ENCODE data around the gene ERF.

ERF gene

GRCh38 chr19:42235181-42235580, 19.7 kb downstream of the ERF start:
- no peak for DNase-seq

- no peak for DNase-seq
Measured at GRCh38 chr19:42234364-42234763, 20.6 kb downstream of the ERF start.

GRCh38 chr19:42233678-42234292, 21.1 kb downstream of the ERF start:
- DNase-seq, result no peak

GRCh38 chr19:42233106-42233505, 21.8 kb downstream of the ERF start:
- DNase-seq, result no peak

- no peak for DNase-seq
Measured at GRCh38 chr19:42232435-42232834, 22.5 kb downstream of the ERF start.

- no peak for DNase-seq
Measured at GRCh38 chr19:42230571-42230970, 24.4 kb downstream of the ERF start.

GRCh38 chr19:42229855-42230351, 25.0 kb downstream of the ERF start:
- DNase-seq, result peak; percentile 88

GRCh38 chr19:42229301-42229854, 25.6 kb downstream of the ERF start:
- peak; percentile 91 for DNase-seq

- DNase-seq, result peak; percentile 70
Measured at GRCh38 chr19:42228641-42229040, 26.3 kb downstream of the ERF start.

GRCh38 chr19:42226886-42227285, 28.0 kb downstream of the ERF start:
- DNase-seq, result no peak

GRCh38 chr19:42225718-42226292, 29.1 kb downstream of the ERF start:
- no peak for DNase-seq

GRCh38 chr19:42224940-42225717, 29.8 kb downstream of the ERF start:
- no peak for DNase-seq

- DNase-seq, result no peak
Measured at GRCh38 chr19:42220751-42221097, 34.2 kb downstream of the ERF start.

GRCh38 chr19:42219812-42220750, 34.8 kb downstream of the ERF start, which contains the start of gene ZNF526:
Gene ZNF526 (plus strand): TSS chr19:42220312. CDS start chr19:42224404, 4,092 bp downstream.
- DNase-seq, result peak; percentile 98

GRCh38 chr19:42217520-42218437, 37.1 kb downstream of the ERF start, which contains the start of gene DEDD2:
Gene DEDD2 (minus strand): TSS chr19:42217677. CDS start chr19:42217007, 670 bp downstream.
- peak; percentile 97 for DNase-seq

- peak; percentile 46 for DNase-seq
Measured at GRCh38 chr19:42216653-42217519, 38.0 kb downstream of the ERF start.

GRCh38 chr19:42214810-42215485, 40.0 kb downstream of the ERF start:
- DNase-seq, result no peak

GRCh38 chr19:42212886-42213285, 42.0 kb downstream of the ERF start:
- no peak for DNase-seq

- DNase-seq, result no peak
Measured at GRCh38 chr19:42208612-42209011, 46.3 kb downstream of the ERF start.
